Nephron progenitor cell (in vitro differentiated cells): ENCODE results near the gene RAB31.

Source experiments
- DNase-seq: peaks from one replicate; pipeline ENCODE4 v3.0.0; 2021
- H3K27ac Mint-ChIP-seq: 2 replicates; pipeline ENCODE4 v1.8.0; 2021; ENCODE audit warnings: mild to moderate bottlenecking, moderate library complexity, mixed read lengths
- H3K27me3 Mint-ChIP-seq: 2 replicates; pipeline ENCODE4 v1.8.0; 2021; ENCODE audit warnings: mild to moderate bottlenecking, low read depth, mixed read lengths; ENCODE audit not compliant: poor library complexity
- H3K36me3 Mint-ChIP-seq: 2 replicates; pipeline ENCODE4 v1.8.0; 2021; ENCODE audit warnings: low read depth, mixed read lengths
- H3K4me1 Mint-ChIP-seq: 2 replicates; pipeline ENCODE4 v1.8.0; 2021; ENCODE audit warnings: mixed read lengths
- H3K4me3 Mint-ChIP-seq: 2 replicates; pipeline ENCODE4 v1.8.0; 2021; ENCODE audit warnings: mild to moderate bottlenecking, moderate library complexity, mixed read lengths
- H3K9me3 Mint-ChIP-seq: 2 replicates; pipeline ENCODE4 v1.8.0; 2021; ENCODE audit warnings: mild to moderate bottlenecking, moderate library complexity, mixed read lengths
- CTCF ChIP-seq: fragments of 200-600 bp; sonication (generic); IDR thresholded peaks from 2 replicates; pipeline ENCODE4 v1.5.0; 2021; ENCODE audit warnings: antibody characterized with exemption

The RAB31 gene

GRCh38 chr18:9869715-9870430, 161.8 kb downstream of the RAB31 start:
- DNase-seq, result no peak
- Mint-ChIP-seq H3K4me3 (peak overlapping the region; percentile 52), H3K4me1 (peaks cover 32% of the 10 kb centered on the region), H3K27me3 (no peaks in the 10 kb centered on the region), H3K27ac (peak overlapping the region; percentile 47), H3K9me3 (peaks cover 31% of the 10 kb centered on the region), H3K36me3 (peaks cover 12% of the 10 kb centered on the region)
- TF ChIP-seq CTCF, result no peak

- peaks cover 9% of the 10 kb centered on the region for H3K36me3 Mint-ChIP-seq
- no peaks in the 10 kb centered on the region for H3K27me3 Mint-ChIP-seq
- no peak for TF ChIP-seq CTCF
- H3K27ac Mint-ChIP-seq, result peak overlapping the region; percentile 47
- H3K4me1 Mint-ChIP-seq, result peaks cover 32% of the 10 kb centered on the region
- peak overlapping the region; percentile 52 for H3K4me3 Mint-ChIP-seq
- no peak for DNase-seq
- peaks cover 25% of the 10 kb centered on the region for H3K9me3 Mint-ChIP-seq
Measured at GRCh38 chr18:9870431-9871008, 162.4 kb downstream of the RAB31 start.

- no peak overlapping the region for H3K4me3 Mint-ChIP-seq
- no peak for DNase-seq
- peaks cover 32% of the 10 kb centered on the region for H3K4me1 Mint-ChIP-seq
- no peaks in the 10 kb centered on the region for H3K27me3 Mint-ChIP-seq
- peaks cover under 1% of the 10 kb centered on the region for H3K36me3 Mint-ChIP-seq
- TF ChIP-seq CTCF, result no peak
- no peak overlapping the region for H3K27ac Mint-ChIP-seq
- peaks cover 17% of the 10 kb centered on the region for H3K9me3 Mint-ChIP-seq
Measured at GRCh38 chr18:9871244-9871746, 163.2 kb downstream of the RAB31 start.

- no peak for TF ChIP-seq CTCF
- H3K9me3 Mint-ChIP-seq, result peaks cover 8% of the 10 kb centered on the region
- H3K36me3 Mint-ChIP-seq, result no peaks in the 10 kb centered on the region
- no peak overlapping the region for H3K27ac Mint-ChIP-seq
- H3K4me1 Mint-ChIP-seq, result peaks cover 38% of the 10 kb centered on the region
- H3K27me3 Mint-ChIP-seq, result no peaks in the 10 kb centered on the region
- H3K4me3 Mint-ChIP-seq, result no peak overlapping the region
- no peak for DNase-seq
Measured at GRCh38 chr18:9872823-9873222, 164.7 kb downstream of the RAB31 start.

- Mint-ChIP-seq H3K4me1 (peaks cover 25% of the 10 kb centered on the region), H3K9me3 (no peaks in the 10 kb centered on the region), H3K27me3 (no peaks in the 10 kb centered on the region), H3K27ac (no peak overlapping the region), H3K36me3 (no peaks in the 10 kb centered on the region), H3K4me3 (no peak overlapping the region)
- no peak for TF ChIP-seq CTCF
- DNase-seq, result no peak
Measured at GRCh38 chr18:9874728-9875127, 166.6 kb downstream of the RAB31 start.
